Transverse colon (tissue), 3 donors: ENCODE data around the gene HNMT.

ENCODE experiments used
- EP300 ChIP-seq: sonication (generic); formaldehyde crosslinking; IDR thresholded peaks from one replicate; pipeline ENCODE4 v1.6.1; 2017; ENCODE audit warnings: antibody characterized with exemption, low read depth
- POLR2A ChIP-seq: fragments of 450-650 bp; IDR thresholded peaks from one replicate; pipeline ENCODE4 v1.6.1; 2016; ENCODE audit warnings: antibody characterized with exemption, mild to moderate bottlenecking, moderate library complexity
- TF ChIP-seq, protein P1 (sequence below), 5 experiments: fragments of 200-600 bp in 3 of 5; fragments of 450-650 bp in 2 of 5; sonication (generic) in 3 of 5; IDR thresholded peaks; 1 replicate in 2 of 5; 2 replicates in 3 of 5; pipeline ENCODE4 v1.5.1; 2016 to 2017; ENCODE audit warnings: antibody characterized with exemption in 5 of 5, inconsistent platforms in 3 of 5, mild to moderate bottlenecking in 2 of 5, moderate library complexity in 1 of 5

GRCh38 chr2:137952586-137953129 lies 11.6 kb upstream of the HNMT start:
- TF ChIP-seq POLR2A (no peak), EP300 (no peak)
- TF ChIP-seq, protein P1, sequence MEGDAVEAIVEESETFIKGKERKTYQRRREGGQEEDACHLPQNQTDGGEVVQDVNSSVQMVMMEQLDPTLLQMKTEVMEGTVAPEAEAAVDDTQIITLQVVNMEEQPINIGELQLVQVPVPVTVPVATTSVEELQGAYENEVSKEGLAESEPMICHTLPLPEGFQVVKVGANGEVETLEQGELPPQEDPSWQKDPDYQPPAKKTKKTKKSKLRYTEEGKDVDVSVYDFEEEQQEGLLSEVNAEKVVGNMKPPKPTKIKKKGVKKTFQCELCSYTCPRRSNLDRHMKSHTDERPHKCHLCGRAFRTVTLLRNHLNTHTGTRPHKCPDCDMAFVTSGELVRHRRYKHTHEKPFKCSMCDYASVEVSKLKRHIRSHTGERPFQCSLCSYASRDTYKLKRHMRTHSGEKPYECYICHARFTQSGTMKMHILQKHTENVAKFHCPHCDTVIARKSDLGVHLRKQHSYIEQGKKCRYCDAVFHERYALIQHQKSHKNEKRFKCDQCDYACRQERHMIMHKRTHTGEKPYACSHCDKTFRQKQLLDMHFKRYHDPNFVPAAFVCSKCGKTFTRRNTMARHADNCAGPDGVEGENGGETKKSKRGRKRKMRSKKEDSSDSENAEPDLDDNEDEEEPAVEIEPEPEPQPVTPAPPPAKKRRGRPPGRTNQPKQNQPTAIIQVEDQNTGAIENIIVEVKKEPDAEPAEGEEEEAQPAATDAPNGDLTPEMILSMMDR (IDR thresholded peaks at IDR 0.05) = no peak
